GM12878 (cell line): ENCODE measurements around the gene LRBA. TPM values are rescaled to one million over a fixed set of nuclear protein-coding genes. Genes with fewer than 3 reads are reported as not detected.

ENCODE experiments used
- ATAC-seq: fragments of 200-7000 bp; cut with Tn5 transposase; 3 replicates; pipeline ENCODE4 v1.9.1; 2020; ENCODE audit warnings: mild to moderate bottlenecking, moderate library complexity
- BruUV-seq: library from RNA; stranded (reverse); fragments of 400-500 nt; replicated peaks from 2 replicates; lab custom pipeline; 2021; lab: Mats Ljungman, UMichigan
- CTCF ChIA-PET: fragments of 300-600 bp; sonication (Branson Sonifier 250); formaldehyde crosslinking; extraction: SDS; loops from one replicate; lab custom pipeline; 2021; ENCODE audit warnings: inconsistent platforms; lab: Yijun Ruan, JAX
- POLR2A ChIA-PET: fragments of 350-600 bp; formaldehyde crosslinking; extraction: SDS; loops from one replicate; lab custom pipeline; 2021; ENCODE audit warnings: inconsistent platforms; lab: Charles Lee
- RAD21 ChIA-PET: fragments of 300-600 bp; sonication (Branson Sonifier 250); formaldehyde crosslinking; loops from one replicate; lab custom pipeline; 2023; ENCODE audit warnings: antibody characterized with exemption; ENCODE audit not compliant: unreplicated experiment; lab: Charles Lee
- SMC1A ChIA-PET: fragments of 300-600 bp; sonication (Branson Sonifier 250); formaldehyde crosslinking; loops from one replicate; lab custom pipeline; 2023; ENCODE audit not compliant: unreplicated experiment, uncharacterized antibody; lab: Charles Lee
- DNase-seq: peaks from one replicate; pipeline ENCODE4 v3.0.0-alpha.2; 2011; ENCODE audit warnings: low read depth, low spot score
- FAIRE-seq: peaks from 3 replicates; lab custom pipeline; 2011; peaks lifted over from hg19 to GRCh38; lab: Jason Lieb, UNC
- H2AFZ ChIP-seq: 2 replicates; pipeline ENCODE4 v1.6.0; 2011; ENCODE audit warnings: low read depth, low read length, control low read depth; ENCODE audit not compliant: control insufficient read depth
- H3K27ac ChIP-seq: 2 replicates; pipeline ENCODE4 v1.5.1; 2011; ENCODE audit warnings: control low read depth; ENCODE audit not compliant: control insufficient read depth, insufficient read depth
- H3K27me3 ChIP-seq, 2 experiments: replicated peaks in 1 of 2; 2 replicates each; pipeline versions ENCODE4 v1.6.0 to v1.6.1; 2011; ENCODE audit warnings: low read length in 1 of 2; ENCODE audit not compliant: control insufficient read depth in 2 of 2, insufficient read depth in 2 of 2
- H3K36me3 ChIP-seq, 2 experiments: 2 replicates each; pipeline ENCODE4 v1.5.1; 2011; ENCODE audit warnings: low read length in 1 of 2; ENCODE audit not compliant: control insufficient read depth in 2 of 2, insufficient read depth in 2 of 2
- H3K4me1 ChIP-seq: 2 replicates; pipeline ENCODE4 v1.6.1; 2011; ENCODE audit warnings: mild to moderate bottlenecking, low read length, moderate library complexity, mixed read lengths; ENCODE audit not compliant: control insufficient read depth, insufficient read depth
- H3K4me2 ChIP-seq: 2 replicates; pipeline ENCODE4 v1.6.0; 2011; ENCODE audit warnings: control low read depth; ENCODE audit not compliant: control insufficient read depth, insufficient read depth
- H3K4me3 ChIP-seq: fragments of 200-600 bp; sonication (generic); 2 replicates; pipeline ENCODE4 v1.5.1; 2016
- H3K79me2 ChIP-seq: 2 replicates; pipeline ENCODE4 v1.6.0; 2011; ENCODE audit warnings: low read length; ENCODE audit not compliant: control insufficient read depth, insufficient read depth
- H3K9ac ChIP-seq: 2 replicates; pipeline ENCODE4 v1.8.0; 2011; ENCODE audit warnings: low read length, control low read depth, mixed read lengths; ENCODE audit not compliant: control insufficient read depth, insufficient read depth
- H3K9me3 ChIP-seq: replicated peaks from 3 replicates; pipeline ENCODE4 v1.5.1; 2011; ENCODE audit warnings: mild to moderate bottlenecking, low read length; ENCODE audit not compliant: control insufficient read depth, insufficient read depth
- H4K20me1 ChIP-seq: 2 replicates; pipeline ENCODE4 v1.6.0; 2011; ENCODE audit not compliant: control insufficient read depth, insufficient read depth
- CHD2 ChIP-seq: IDR thresholded peaks from 2 replicates; pipeline ENCODE4 v1.6.1; 2011; ENCODE audit warnings: low read depth, low read length, improper control_type of control experiment, borderline replicate concordance
- IKZF2 ChIP-seq, 2 experiments: fragments of 450-650 bp; IDR thresholded peaks; 2 replicates each; pipeline ENCODE4 v1.6.1; 2017; ENCODE audit warnings: mild to moderate bottlenecking in 2 of 2, moderate library complexity in 2 of 2
- LARP7 ChIP-seq: fragments of 450-650 bp; IDR thresholded peaks from 2 replicates; pipeline ENCODE4 v1.6.1; 2017; ENCODE audit warnings: mild to moderate bottlenecking
- NFYA ChIP-seq: IDR thresholded peaks from 2 replicates; pipeline ENCODE4 v1.6.1; 2011; ENCODE audit warnings: low read depth, mild to moderate bottlenecking, low read length, improper control_type of control experiment, borderline replicate concordance
- POLR2AphosphoS2 ChIP-seq: IDR thresholded peaks from 2 replicates; pipeline ENCODE4 v1.6.1; 2011; ENCODE audit warnings: low read depth, mild to moderate bottlenecking, low read length, improper control_type of control experiment, moderate library complexity
- RCOR1 ChIP-seq: conservative IDR thresholded peaks from 2 replicates; pipeline ENCODE4 v1.6.1; 2012; ENCODE audit warnings: low read depth, low read length, improper control_type of control experiment
- TCF12 ChIP-seq: IDR thresholded peaks from 2 replicates; pipeline ENCODE4 v1.6.1; 2011; ENCODE audit warnings: low read depth, mild to moderate bottlenecking, low read length
- WGBS: methylation state at CpG from one replicate; pipeline ENCODE4 v1.1.6; 2016; ENCODE audit warnings: low lambda C conversion rate; ENCODE audit not compliant: insufficient replicate concordance, insufficient coverage; ENCODE audit errors: missing lambda C conversion rate; 5-methylcytosine and 5-hydroxymethylcytosine counted together
- in situ Hi-C: fragments of 300-500 bp; cut with MboI; formaldehyde crosslinking; loops from 9 replicates; pipeline ENCODE4 v1.14.3; 2018; ENCODE audit warnings: mixed read lengths
- intact Hi-C: fragments of 100-400 bp; cut with micrococcal nuclease; formaldehyde crosslinking; loops from one replicate; pipeline ENCODE4 v1.14.2; 2022; ENCODE audit not compliant: unreplicated experiment
- polyA plus RNA-seq, 11 experiments: library from polyadenylated mRNA; depleted of rRNA in 4 of 11; unstranded in 6 of 11; stranded (reverse) in 5 of 11; fragments of >200 nt; fragmentation: Nextera tagmentation in 4 of 11; fragmentation: Illumina TruSeq in 1 of 11; extraction: Ambion mirVana in 4 of 11; extraction: Trizol in 1 of 11; gene quantifications; 1 replicate in 1 of 11; 2 replicates in 10 of 11; pipeline versions ENCODE4 v1.2.1 to v1.2.3, GENCODE V29; 2011 to 2016; ENCODE audit warnings: inconsistent platforms in 2 of 11, missing spikeins in 2 of 11, low read depth in 1 of 11
- total RNA-seq, 4 experiments: library from RNA; depleted of rRNA in 3 of 4; stranded (reverse); fragments of >200 nt in 3 of 4; fragmentation: Illumina TruSeq in 1 of 4; extraction: Trizol in 1 of 4; gene quantifications; 2 replicates each; pipeline versions ENCODE4 v1.2.1 to v1.2.3, GENCODE V29; 2013 to 2021
- TF ChIP-seq, protein P1 (sequence below): fragments of 450-650 bp; IDR thresholded peaks from 2 replicates; pipeline ENCODE4 v1.6.1; 2016; ENCODE audit warnings: mild to moderate bottlenecking
- TF ChIP-seq, protein P2 (sequence below): fragments of 150-350 bp; IDR thresholded peaks from 2 replicates; pipeline ENCODE4 v1.6.1; 2014; ENCODE audit warnings: mild to moderate bottlenecking, low read depth, low read length

LRBA gene
- total and polyA plus RNA-seq, 10 of the 15 experiments (the other 5 are each of a cell fraction or from before 2014, with no cell fraction given), result 20.3 to 93.4 (median 55.0) TPM

DNA sequence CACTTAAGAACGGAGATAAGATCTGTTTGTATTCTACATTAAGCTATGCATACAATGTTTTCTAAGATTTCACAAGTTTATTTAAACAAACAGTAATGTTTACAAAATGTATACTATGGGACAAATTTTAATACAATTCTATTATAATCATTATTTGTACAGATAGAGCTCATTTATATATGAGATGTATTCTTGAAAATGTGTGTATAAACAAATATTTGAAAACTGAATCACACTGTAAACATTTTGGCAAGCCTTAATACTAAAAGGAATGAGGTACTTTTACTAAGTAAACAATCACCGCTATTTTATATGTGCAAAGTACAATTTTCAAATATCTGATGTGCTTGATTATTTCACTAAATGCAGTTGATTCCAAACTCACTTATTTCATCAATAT, 552.3 kb downstream of the LRBA start:
- no TSS peak for BruUV-seq
- no peak for FAIRE-seq
- ChIA-PET CTCF (interaction anchor here (0.7 kb wide), 1 partner anchor 34 kb away, joined by 3 read pairs; no protein-coding TSS in a partner anchor), SMC1A (interaction anchor here (0.7 to 2.0 kb wide), 2 partner anchors 13 to 22 kb away, joined by 3 to 8 read pairs; no protein-coding TSS in a partner anchor), POLR2A (no interaction called here), RAD21 (interaction anchor here (1.5 kb wide), 1 partner anchor 9 kb away, joined by 4 read pairs; no protein-coding TSS in a partner anchor)
- no peaks in the 10 kb centered on the region for H3K36me3 ChIP-seq
- no peak for DNase-seq
- no peak for ATAC-seq
- H3K4me3 ChIP-seq, result no peak overlapping the region
- intact Hi-C loops, result no loop called here
- 98% methylated on average over 2 of the region's 2 CpGs for WGBS
- no peaks in the 10 kb centered on the region for H3K4me1 ChIP-seq
- TF ChIP-seq RCOR1, result no peak
- TF ChIP-seq, protein P1, sequence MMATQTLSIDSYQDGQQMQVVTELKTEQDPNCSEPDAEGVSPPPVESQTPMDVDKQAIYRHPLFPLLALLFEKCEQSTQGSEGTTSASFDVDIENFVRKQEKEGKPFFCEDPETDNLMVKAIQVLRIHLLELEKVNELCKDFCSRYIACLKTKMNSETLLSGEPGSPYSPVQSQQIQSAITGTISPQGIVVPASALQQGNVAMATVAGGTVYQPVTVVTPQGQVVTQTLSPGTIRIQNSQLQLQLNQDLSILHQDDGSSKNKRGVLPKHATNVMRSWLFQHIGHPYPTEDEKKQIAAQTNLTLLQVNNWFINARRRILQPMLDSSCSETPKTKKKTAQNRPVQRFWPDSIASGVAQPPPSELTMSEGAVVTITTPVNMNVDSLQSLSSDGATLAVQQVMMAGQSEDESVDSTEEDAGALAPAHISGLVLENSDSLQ, result no peak
- TF ChIP-seq POLR2AphosphoS2, result no peak
- TF ChIP-seq IKZF2 (IDR thresholded peaks at IDR 0.05), result no peak
- no peaks in the 10 kb centered on the region for H3K27me3 ChIP-seq
- no peak overlapping the region for H3K9ac ChIP-seq
- H3K79me2 ChIP-seq, result no peaks in the 10 kb centered on the region
- H3K9me3 ChIP-seq, result no peaks in the 10 kb centered on the region
- no peak overlapping the region for H3K4me2 ChIP-seq
- in situ Hi-C loops, result no loop called here
- H4K20me1 ChIP-seq, result no peaks in the 10 kb centered on the region
- H2AFZ ChIP-seq, result no peak overlapping the region
- no peak overlapping the region for H3K27ac ChIP-seq

DNA sequence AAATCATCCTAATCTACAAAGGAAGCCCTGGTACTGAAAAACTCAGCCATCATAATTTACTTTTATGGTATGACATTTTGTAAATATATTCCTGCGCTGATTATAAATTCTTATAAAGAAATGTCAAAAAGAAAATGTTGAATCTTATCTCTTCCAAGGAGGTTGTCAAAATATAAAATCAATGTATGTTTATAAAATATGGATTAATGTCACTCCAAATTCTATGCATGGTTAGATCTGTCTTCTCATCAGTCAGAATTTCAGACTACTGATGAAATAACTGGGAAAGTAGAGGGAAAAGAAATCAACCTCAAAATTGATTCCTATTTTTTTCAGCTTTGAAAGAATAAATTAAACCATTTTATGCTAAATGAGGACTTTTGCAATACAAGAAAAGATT, 553.1 kb downstream of the LRBA start:
- ATAC-seq, result no peak
- no peaks in the 10 kb centered on the region for H3K36me3 ChIP-seq
- H3K27me3 ChIP-seq, result no peaks in the 10 kb centered on the region
- ChIA-PET CTCF (no interaction called here), POLR2A (no interaction called here), RAD21 (interaction anchor here (1.4 to 1.5 kb wide), 2 partner anchors 10 to 17 kb away, joined by 3 to 4 read pairs; no protein-coding TSS in a partner anchor), SMC1A (interaction anchor here (1.6 to 2.0 kb wide), 2 partner anchors 14 to 23 kb away, joined by 4 to 8 read pairs; no protein-coding TSS in a partner anchor)
- FAIRE-seq, result no peak
- H3K27ac ChIP-seq, result no peak overlapping the region
- H2AFZ ChIP-seq, result no peak overlapping the region
- H4K20me1 ChIP-seq, result no peaks in the 10 kb centered on the region
- H3K4me1 ChIP-seq, result no peaks in the 10 kb centered on the region
- BruUV-seq, result no TSS peak
- 100% methylated on average over 1 of the region's 1 CpG for WGBS
- intact Hi-C loops (no loop called here), in situ Hi-C loops (no loop called here)
- H3K4me3 ChIP-seq, result no peak overlapping the region
- no peaks in the 10 kb centered on the region for H3K79me2 ChIP-seq
- no peaks in the 10 kb centered on the region for H3K9me3 ChIP-seq
- DNase-seq, result no peak
- H3K4me2 ChIP-seq, result no peak overlapping the region
- no peak for TF ChIP-seq LARP7
- TF ChIP-seq CHD2, result no peak
- TF ChIP-seq, protein P2, sequence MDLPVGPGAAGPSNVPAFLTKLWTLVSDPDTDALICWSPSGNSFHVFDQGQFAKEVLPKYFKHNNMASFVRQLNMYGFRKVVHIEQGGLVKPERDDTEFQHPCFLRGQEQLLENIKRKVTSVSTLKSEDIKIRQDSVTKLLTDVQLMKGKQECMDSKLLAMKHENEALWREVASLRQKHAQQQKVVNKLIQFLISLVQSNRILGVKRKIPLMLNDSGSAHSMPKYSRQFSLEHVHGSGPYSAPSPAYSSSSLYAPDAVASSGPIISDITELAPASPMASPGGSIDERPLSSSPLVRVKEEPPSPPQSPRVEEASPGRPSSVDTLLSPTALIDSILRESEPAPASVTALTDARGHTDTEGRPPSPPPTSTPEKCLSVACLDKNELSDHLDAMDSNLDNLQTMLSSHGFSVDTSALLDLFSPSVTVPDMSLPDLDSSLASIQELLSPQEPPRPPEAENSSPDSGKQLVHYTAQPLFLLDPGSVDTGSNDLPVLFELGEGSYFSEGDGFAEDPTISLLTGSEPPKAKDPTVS, result no peak
- no peak for TF ChIP-seq NFYA
- no peak for TF ChIP-seq TCF12
- no peak overlapping the region for H3K9ac ChIP-seq
